HepG2 (cell line): Measurements from ENCODE around the gene RASD1.

Experiments used
- BCLAF1 ChIP-seq: fragments of 450-650 bp; IDR thresholded peaks from 2 replicates; pipeline ENCODE4 v1.6.1; 2017; ENCODE audit warnings: mild to moderate bottlenecking
- EZH2 ChIP-seq: conservative IDR thresholded peaks from 2 replicates; pipeline ENCODE4 v1.6.1; 2012; ENCODE audit warnings: mild to moderate bottlenecking, low read depth, low read length, moderate library complexity
- HBP1 ChIP-seq: IDR thresholded peaks from 2 replicates; pipeline ENCODE4 v1.6.1; 2016; ENCODE audit warnings: low read depth, control low read depth
- NCOR1 ChIP-seq: fragments of 200-600 bp; sonication (generic); IDR thresholded peaks from 2 replicates; pipeline ENCODE4 v1.7.0; 2017; ENCODE audit warnings: antibody characterized with exemption, low read length, borderline replicate concordance
- POLR2AphosphoS5 ChIP-seq: IDR thresholded peaks from 2 replicates; pipeline ENCODE4 v1.6.1; 2012; ENCODE audit warnings: low read depth, low read length
- THAP7 ChIP-seq: sonication (generic); formaldehyde crosslinking; IDR thresholded peaks from 2 replicates; pipeline ENCODE4 v1.8.1; 2023; ENCODE audit warnings: mild to moderate bottlenecking, missing genetic modification reagents
- ZBTB7A ChIP-seq: sonication (generic); formaldehyde crosslinking; IDR thresholded peaks from 2 replicates; pipeline ENCODE4 v1.8.0; 2022; ENCODE audit warnings: mild to moderate bottlenecking, missing genetic modification reagents
- ZSCAN12 ChIP-seq: sonication (generic); formaldehyde crosslinking; IDR thresholded peaks from 2 replicates; pipeline ENCODE4 v1.9.0; 2021; ENCODE audit warnings: mild to moderate bottlenecking, missing genetic modification reagents

GRCh38 chr17:17540278-17540906 is 44.2 kb upstream of the RASD1 start:
- TF ChIP-seq POLR2AphosphoS5 (no peak), HBP1 (no peak), NCOR1 (no peak), EZH2 (no peak), BCLAF1 (no peak), ZSCAN12 (CRISPR knock-in tag) (no peak), THAP7 (CRISPR knock-in tag) (no peak), ZBTB7A (CRISPR knock-in tag) (no peak)
